CD4-positive, CD25-positive, alpha-beta regulatory T cell (primary cell): ENCODE measurements around the gene TRIM45. TPM values are rescaled to one million over a fixed set of nuclear protein-coding genes. Genes with fewer than 3 reads are reported as not detected.
"Not testable (repeated sequence)": the region's sequence is repeated elsewhere in the genome, so short reads cannot be mapped to it uniquely, and the experiment has no call there.

ENCODE experiments used
- ATAC-seq, 2 donors: fragments of 150-1000 bp; cut with Tn5 transposase; one replicate each; pipeline ENCODE4 v1.10.0; 2021; ENCODE audit warnings: low read depth in 2 of 2, moderate number of reproducible peaks in 2 of 2, moderate library complexity in 1 of 2
- DNase-seq, 3 donors: peaks; one replicate each; pipeline versions ENCODE4 v3.0.0 to v3.0.0-alpha.2; 2012 to 2022; ENCODE audit warnings: mixed read lengths in 1 of 3
- H3K27ac ChIP-seq: one replicate; pipeline ENCODE4 v1.7.0; 2013; ENCODE audit warnings: mild to moderate bottlenecking, low read length; ENCODE audit not compliant: insufficient read depth, poor library complexity, severe bottlenecking
- H3K27me3 ChIP-seq: one replicate; pipeline ENCODE4 v1.7.0; 2013; ENCODE audit warnings: low read length; ENCODE audit not compliant: control insufficient read depth, insufficient read depth
- H3K36me3 ChIP-seq: one replicate; pipeline ENCODE4 v1.7.0; 2013; ENCODE audit warnings: mild to moderate bottlenecking, low read length, moderate library complexity; ENCODE audit not compliant: control insufficient read depth, insufficient read depth
- H3K4me1 ChIP-seq: 2 replicates; pipeline ENCODE4 v1.7.0; 2013; ENCODE audit warnings: mild to moderate bottlenecking, low read length; ENCODE audit not compliant: insufficient read depth, control insufficient read depth, poor library complexity, severe bottlenecking
- H3K4me3 ChIP-seq: one replicate; pipeline ENCODE4 v1.7.0; 2013; ENCODE audit warnings: low read depth, mild to moderate bottlenecking, low read length, moderate library complexity
- H3K9me3 ChIP-seq, 2 experiments: 1 replicate in 1 of 2; 2 replicates in 1 of 2; pipeline ENCODE4 v1.7.0; 2013; ENCODE audit warnings: low read length in 2 of 2, mild to moderate bottlenecking in 1 of 2, moderate library complexity in 1 of 2; ENCODE audit not compliant: control insufficient read depth in 2 of 2
- H3K27ac Mint-ChIP-seq, 3 donors: one replicate each; pipeline ENCODE4 v1.8.0; 2020 to 2022; ENCODE audit warnings: mild to moderate bottlenecking in 3 of 3, mixed read lengths in 3 of 3, moderate library complexity in 2 of 3
- H3K27me3 Mint-ChIP-seq: one replicate; pipeline ENCODE4 v1.8.0; 2022; ENCODE audit warnings: mild to moderate bottlenecking, mixed read lengths
- H3K36me3 Mint-ChIP-seq: one replicate; pipeline ENCODE4 v1.8.0; 2020; ENCODE audit warnings: mixed read lengths
- H3K4me1 Mint-ChIP-seq, 4 donors: one replicate each; pipeline ENCODE4 v1.8.0; 2020 to 2022; ENCODE audit warnings: mixed read lengths in 4 of 4, mild to moderate bottlenecking in 1 of 4
- H3K4me3 Mint-ChIP-seq, 4 donors: one replicate each; pipeline ENCODE4 v1.8.0; 2020 to 2022; ENCODE audit warnings: mild to moderate bottlenecking in 4 of 4, mixed read lengths in 4 of 4, moderate library complexity in 3 of 4
- H3K9me3 Mint-ChIP-seq, 7 donors: one replicate each; pipeline ENCODE4 v1.8.0; 2020 to 2022; ENCODE audit warnings: mixed read lengths in 7 of 7, mild to moderate bottlenecking in 3 of 7, moderate library complexity in 2 of 7
- polyA plus RNA-seq, 4 donors: library from polyadenylated mRNA; unstranded; fragments of 300-500 nt; fragmentation: Illumina TruSeq; gene quantifications; one replicate each; pipeline ENCODE4 v1.2.3, GENCODE V29; 2021
- total RNA-seq: library from RNA; stranded (reverse); gene quantifications from one replicate; pipeline ENCODE4 v1.2.3, GENCODE V29; 2022

The TRIM45 gene
- total and polyA plus RNA-seq, 5 donors from 2014 or later = 0.05 to 0.84 (median 0.11) TPM; not detected in 1

GRCh38 chr1:117128323-117129079 is 7.0 kb upstream of the TRIM45 start:
- H3K4me1 Mint-ChIP-seq = peaks cover 0 to 6% (median 4%) of the 10 kb centered on the region in 4 donors
- Histone ChIP-seq H3K4me3 (no peak overlapping the region), H3K27me3 (peaks cover 15% of the 10 kb centered on the region), H3K4me1 (no peaks in the 10 kb centered on the region), H3K36me3 (no peaks in the 10 kb centered on the region), H3K27ac (no peak overlapping the region), H3K9me3 (no peaks in the 10 kb centered on the region)
- H3K4me3 Mint-ChIP-seq = no peak overlapping the region
- DNase-seq = peak in 2 of 3 donors; percentile 37 to 54
- no peak overlapping the region for H3K27ac Mint-ChIP-seq
- peak in 1 of 2 donors; percentile 43 for ATAC-seq
- no peaks in the 10 kb centered on the region for H3K36me3 Mint-ChIP-seq
- H3K27me3 Mint-ChIP-seq = peaks cover 11% of the 10 kb centered on the region
- peaks cover 0 to 2% (median 0%) of the 10 kb centered on the region in 7 donors for H3K9me3 Mint-ChIP-seq

- no peak for DNase-seq
- H3K27ac ChIP-seq = no peak overlapping the region
- no peak overlapping the region for H3K4me3 ChIP-seq
- peaks cover 0 to 2% (median 0%) of the 10 kb centered on the region in 7 donors for H3K9me3 Mint-ChIP-seq
- no peaks in the 10 kb centered on the region for H3K36me3 Mint-ChIP-seq
- peaks cover 18% of the 10 kb centered on the region for H3K27me3 ChIP-seq
- H3K36me3 ChIP-seq = no peaks in the 10 kb centered on the region
- peaks cover 0 to 6% (median 4%) of the 10 kb centered on the region in 4 donors for H3K4me1 Mint-ChIP-seq
- no peaks in the 10 kb centered on the region for H3K4me1 ChIP-seq
- ATAC-seq = no peak
- H3K9me3 ChIP-seq = no peaks in the 10 kb centered on the region
- H3K4me3 Mint-ChIP-seq = no peak overlapping the region
- no peak overlapping the region for H3K27ac Mint-ChIP-seq
- H3K27me3 Mint-ChIP-seq = peaks cover 7% of the 10 kb centered on the region
Measured at GRCh38 chr1:117127795-117128194, 6.2 kb upstream of the TRIM45 start.

GRCh38 chr1:117124661-117125060 is 3.1 kb upstream of the TRIM45 start:
- Histone ChIP-seq H3K27me3 (peaks cover 22% of the 10 kb centered on the region), H3K4me1 (peaks cover 12% of the 10 kb centered on the region), H3K4me3 (no peak overlapping the region), H3K9me3 (no peaks in the 10 kb centered on the region), H3K27ac (no peak overlapping the region), H3K36me3 (no peaks in the 10 kb centered on the region)
- no peak for ATAC-seq
- Mint-ChIP-seq H3K9me3 (peaks cover 0 to 2% (median 0%) of the 10 kb centered on the region in 7 donors), H3K4me1 (peaks cover 0 to 20% (median 4%) of the 10 kb centered on the region in 4 donors), H3K27me3 (peaks cover 7% of the 10 kb centered on the region), H3K36me3 (no peaks in the 10 kb centered on the region), H3K4me3 (no peak overlapping the region), H3K27ac (no peak overlapping the region)
- no peak for DNase-seq

GRCh38 chr1:117123274-117123673 is 1.7 kb upstream of the TRIM45 start:
- H3K27me3 ChIP-seq = peaks cover 22% of the 10 kb centered on the region
- H3K4me1 ChIP-seq = peaks cover 12% of the 10 kb centered on the region
- H3K27ac Mint-ChIP-seq = peak overlapping the region in 1 of 3 donors; percentile 33
- DNase-seq = no peak
- no peaks in the 10 kb centered on the region for H3K36me3 Mint-ChIP-seq
- peaks cover 0 to 2% (median 0%) of the 10 kb centered on the region in 7 donors for H3K9me3 Mint-ChIP-seq
- H3K36me3 ChIP-seq = no peaks in the 10 kb centered on the region
- ATAC-seq = no peak
- H3K27ac ChIP-seq = no peak overlapping the region
- H3K4me1 Mint-ChIP-seq = peaks cover 0 to 14% (median 0%) of the 10 kb centered on the region in 4 donors
- H3K9me3 ChIP-seq = no peaks in the 10 kb centered on the region
- peaks cover under 1% of the 10 kb centered on the region for H3K27me3 Mint-ChIP-seq
- peak overlapping the region in 3 of 4 donors; percentile 5 to 72 (median 54) for H3K4me3 Mint-ChIP-seq
- no peak overlapping the region for H3K4me3 ChIP-seq

GRCh38 chr1:117122330-117123025 is 929 bp upstream of the TRIM45 start:
- H3K9me3 Mint-ChIP-seq = peaks cover 0 to 2% (median 0%) of the 10 kb centered on the region in 7 donors
- H3K36me3 ChIP-seq = no peaks in the 10 kb centered on the region
- DNase-seq = no peak
- H3K36me3 Mint-ChIP-seq = no peaks in the 10 kb centered on the region
- no peaks in the 10 kb centered on the region for H3K27me3 Mint-ChIP-seq
- peak overlapping the region in 2 of 3 donors; percentile 63 to 70 for H3K27ac Mint-ChIP-seq
- peaks cover 0 to 14% (median 0%) of the 10 kb centered on the region in 4 donors for H3K4me1 Mint-ChIP-seq
- peak overlapping the region; percentile 72 to 90 (median 88) for H3K4me3 Mint-ChIP-seq
- peak overlapping the region; percentile 81 for H3K4me3 ChIP-seq
- no peak overlapping the region for H3K27ac ChIP-seq
- H3K4me1 ChIP-seq = peaks cover 12% of the 10 kb centered on the region
- H3K9me3 ChIP-seq = no peaks in the 10 kb centered on the region
- peaks cover 20% of the 10 kb centered on the region for H3K27me3 ChIP-seq
- no peak for ATAC-seq

- no peaks in the 10 kb centered on the region for H3K36me3 Mint-ChIP-seq
- Histone ChIP-seq H3K9me3 (no peaks in the 10 kb centered on the region), H3K27ac (no peak overlapping the region), H3K27me3 (peaks cover 18% of the 10 kb centered on the region), H3K4me1 (peaks cover 12% of the 10 kb centered on the region), H3K36me3 (no peaks in the 10 kb centered on the region), H3K4me3 (peak overlapping the region; percentile 44)
- peak in 1 of 3 donors; percentile 11 for DNase-seq
- peaks cover 0 to 14% (median 0%) of the 10 kb centered on the region in 4 donors for H3K4me1 Mint-ChIP-seq
- no peaks in the 10 kb centered on the region for H3K9me3 Mint-ChIP-seq
- no peaks in the 10 kb centered on the region for H3K27me3 Mint-ChIP-seq
- peak overlapping the region; percentile 72 to 92 (median 87) for H3K4me3 Mint-ChIP-seq
- peak in 1 of 2 donors; percentile 3 for ATAC-seq
- peak overlapping the region; percentile 44 to 82 (median 48) for H3K27ac Mint-ChIP-seq
Measured at GRCh38 chr1:117120774-117121588, 568 bp downstream of the TRIM45 start.

GRCh38 chr1:117119144-117119543 is 2.4 kb downstream of the TRIM45 start:
- not testable (repeated sequence) for H3K27ac Mint-ChIP-seq, H3K36me3 Mint-ChIP-seq, H3K9me3 Mint-ChIP-seq, H3K27me3 ChIP-seq, H3K27ac ChIP-seq, H3K4me3 ChIP-seq, H3K36me3 ChIP-seq, H3K9me3 ChIP-seq, ATAC-seq, DNase-seq, H3K27me3 Mint-ChIP-seq
- peaks cover 12% of the 10 kb centered on the region for H3K4me1 ChIP-seq
- peak overlapping the region in 2 of 4 donors; percentile 12 to 17 for H3K4me3 Mint-ChIP-seq
- H3K4me1 Mint-ChIP-seq = peaks cover 7 to 21% (median 9%) of the 10 kb centered on the region in 4 donors
